GM23248 (cell line): ENCODE measurements around the gene ZDHHC1. TPM values are rescaled to one million over a fixed set of nuclear protein-coding genes. Genes with fewer than 3 reads are reported as not detected.

Experiments used
- DNase-seq: peaks from one replicate; pipeline ENCODE4 v3.0.0-alpha.2; 2015
- H2AFZ ChIP-seq: fragments of 200-600 bp; sonication (generic); 2 replicates; pipeline ENCODE4 v1.6.1; 2016; ENCODE audit warnings: antibody characterized with exemption
- H3F3A ChIP-seq: fragments of 200-600 bp; sonication (generic); 2 replicates; pipeline ENCODE4 v1.6.1; 2016; ENCODE audit warnings: mild to moderate bottlenecking, antibody characterized with exemption, mixed run types; ENCODE audit not compliant: insufficient read depth
- H3K27ac ChIP-seq: fragments of 200-600 bp; sonication (generic); 2 replicates; pipeline ENCODE4 v1.5.1; 2016; ENCODE audit warnings: mild to moderate bottlenecking
- H3K27me3 ChIP-seq: fragments of 200-600 bp; sonication (generic); replicated peaks from 2 replicates; pipeline ENCODE4 v1.6.1; 2016; ENCODE audit warnings: mild to moderate bottlenecking; ENCODE audit not compliant: insufficient read depth
- H3K36me3 ChIP-seq: fragments of 200-600 bp; sonication (generic); 2 replicates; pipeline ENCODE4 v1.6.1; 2016; ENCODE audit warnings: low read depth, mild to moderate bottlenecking
- H3K4me1 ChIP-seq: fragments of 200-600 bp; sonication (generic); 2 replicates; pipeline ENCODE4 v1.6.1; 2016; ENCODE audit warnings: mild to moderate bottlenecking; ENCODE audit not compliant: insufficient read depth
- H3K4me2 ChIP-seq: fragments of 200-600 bp; sonication (generic); one replicate; pipeline ENCODE4 v1.6.1; 2016; ENCODE audit warnings: mild to moderate bottlenecking; ENCODE audit not compliant: unreplicated experiment
- H3K4me3 ChIP-seq: fragments of 200-600 bp; sonication (generic); 2 replicates; pipeline ENCODE4 v1.5.1; 2016; ENCODE audit warnings: mild to moderate bottlenecking
- H3K79me2 ChIP-seq: fragments of 200-600 bp; sonication (generic); 2 replicates; pipeline ENCODE4 v1.6.1; 2016; ENCODE audit warnings: mild to moderate bottlenecking; ENCODE audit not compliant: insufficient read depth
- H3K9ac ChIP-seq: fragments of 200-600 bp; sonication (generic); 2 replicates; pipeline ENCODE4 v1.6.1; 2016; ENCODE audit warnings: mild to moderate bottlenecking
- H3K9me2 ChIP-seq: fragments of 200-600 bp; sonication (generic); 2 replicates; pipeline ENCODE4 v1.6.1; 2016; ENCODE audit warnings: mixed run types, mild to moderate bottlenecking, moderate library complexity; ENCODE audit not compliant: insufficient read depth
- H3K9me3 ChIP-seq: fragments of 200-600 bp; sonication (generic); one replicate; pipeline ENCODE4 v1.6.1; 2017; ENCODE audit warnings: low read depth
- H4K20me1 ChIP-seq: fragments of 200-600 bp; sonication (generic); 2 replicates; pipeline ENCODE4 v1.6.0; 2016; ENCODE audit not compliant: insufficient read depth
- EZH2 ChIP-seq: fragments of 200-600 bp; sonication (generic); IDR thresholded peaks from 2 replicates; pipeline ENCODE4 v1.6.1; 2018; ENCODE audit warnings: antibody characterized with exemption, mild to moderate bottlenecking; ENCODE audit not compliant: insufficient read depth, poor library complexity, severe bottlenecking
- EZH2phosphoT487 ChIP-seq: fragments of 200-600 bp; sonication (generic); IDR thresholded peaks from 2 replicates; pipeline ENCODE4 v1.6.1; 2018; ENCODE audit warnings: antibody characterized with exemption, moderate library complexity, mild to moderate bottlenecking, low read depth; ENCODE audit not compliant: insufficient read depth
- WGBS, 2 experiments: methylation state at CpG; one replicate each; pipeline ENCODE4 v1.1.6; 2015 to 2017; ENCODE audit warnings: low lambda C conversion rate in 2 of 2, low coverage in 1 of 2; ENCODE audit errors: missing lambda C conversion rate in 2 of 2; 5-methylcytosine and 5-hydroxymethylcytosine counted together
- in situ Hi-C: fragments of 300-500 bp; cut with MboI; formaldehyde crosslinking; loops from 2 replicates; pipeline ENCODE4 v1.15.0; 2020
- polyA plus RNA-seq: library from polyadenylated mRNA; unstranded; fragments of >200 nt; fragmentation: Nextera tagmentation; extraction: Ambion mirVana; gene quantifications from 2 replicates; pipeline ENCODE4 v1.2.1, GENCODE V29; 2016
- total RNA-seq: library from RNA; depleted of rRNA; stranded (reverse); fragments of >200 nt; shearing (Covaris generic); gene quantifications from 2 replicates; pipeline ENCODE4 v1.2.3, GENCODE V29; 2014

The ZDHHC1 gene
- total and polyA plus RNA-seq, 2 experiments from 2014 or later: 9.2 to 10.9 TPM

- Histone ChIP-seq H3K27ac (no peak overlapping the region), H3K36me3 (no peaks in the 10 kb centered on the region), H3K4me3 (no peak overlapping the region), H3F3A (no peaks in the 10 kb centered on the region), H3K4me2 (no peak overlapping the region), H3K9me3 (no peaks in the 10 kb centered on the region), H4K20me1 (no peaks in the 10 kb centered on the region), H3K4me1 (peaks cover 15% of the 10 kb centered on the region), H3K27me3 (no peaks in the 10 kb centered on the region), H3K9me2 (no peaks in the 10 kb centered on the region), H3K79me2 (peaks cover 56% of the 10 kb centered on the region), H3K9ac (no peak overlapping the region), H2AFZ (no peak overlapping the region)
- peak; percentile 40 for DNase-seq
- TF ChIP-seq EZH2 (no peak), EZH2phosphoT487 (no peak)
- in situ Hi-C loops: no loop called here
- WGBS, 2 experiments: 54 to 58% methylated on average over 5 to 6 of the region's 6 CpGs
Observed at GRCh38 chr16:67447508-67448076, 31.3 kb upstream of the ZDHHC1 start.

GRCh38 chr16:67446968-67447507, 30.8 kb upstream of the ZDHHC1 start:
- H3K9ac ChIP-seq: no peak overlapping the region
- in situ Hi-C loops: no loop called here

GRCh38 chr16:67445913-67446907, 29.9 kb upstream of the ZDHHC1 start:
- Histone ChIP-seq H4K20me1 (no peaks in the 10 kb centered on the region), H3K27ac (no peak overlapping the region), H3K4me3 (no peak overlapping the region), H3K9me3 (no peaks in the 10 kb centered on the region), H3K27me3 (no peaks in the 10 kb centered on the region), H3K9ac (no peak overlapping the region), H2AFZ (no peak overlapping the region), H3K36me3 (no peaks in the 10 kb centered on the region), H3K79me2 (peaks cover 45% of the 10 kb centered on the region), H3F3A (no peaks in the 10 kb centered on the region), H3K4me1 (peaks cover 15% of the 10 kb centered on the region), H3K4me2 (no peak overlapping the region), H3K9me2 (no peaks in the 10 kb centered on the region)
- TF ChIP-seq EZH2phosphoT487: no peak
- TF ChIP-seq EZH2: no peak
- DNase-seq: no peak
- 74% methylated on average over 12 of the region's 12 CpGs for WGBS, 2 experiments
- in situ Hi-C loops: no loop called here

More at GRCh38 chr16:67446968-67447507, 30.8 kb upstream of the ZDHHC1 start:
- H3K4me3 ChIP-seq: no peak overlapping the region
- H3K36me3 ChIP-seq: no peaks in the 10 kb centered on the region
- H3K4me1 ChIP-seq: peaks cover 15% of the 10 kb centered on the region
- peaks cover 51% of the 10 kb centered on the region for H3K79me2 ChIP-seq
- H3K27ac ChIP-seq: no peak overlapping the region
- TF ChIP-seq EZH2phosphoT487 (no peak), EZH2 (no peak)
- no peaks in the 10 kb centered on the region for H3F3A ChIP-seq
- H2AFZ ChIP-seq: no peak overlapping the region
- DNase-seq: no peak
- no peaks in the 10 kb centered on the region for H4K20me1 ChIP-seq
- no peak overlapping the region for H3K4me2 ChIP-seq
- no peaks in the 10 kb centered on the region for H3K9me3 ChIP-seq
- H3K27me3 ChIP-seq: no peaks in the 10 kb centered on the region
- 65 to 72% methylated on average over 8 of the region's 8 CpGs for WGBS, 2 experiments
- no peaks in the 10 kb centered on the region for H3K9me2 ChIP-seq

- no peak overlapping the region for H3K4me3 ChIP-seq
- H2AFZ ChIP-seq: no peak overlapping the region
- WGBS, 2 experiments: 79 to 90% methylated on average over 3 of the region's 3 CpGs
- no peaks in the 10 kb centered on the region for H4K20me1 ChIP-seq
- no peaks in the 10 kb centered on the region for H3K9me2 ChIP-seq
- H3K9me3 ChIP-seq: no peaks in the 10 kb centered on the region
- TF ChIP-seq EZH2: no peak
- no peak for TF ChIP-seq EZH2phosphoT487
- no peaks in the 10 kb centered on the region for H3K36me3 ChIP-seq
- in situ Hi-C loops: no loop called here
- H3K4me1 ChIP-seq: peaks cover 15% of the 10 kb centered on the region
- no peak overlapping the region for H3K9ac ChIP-seq
- H3K27me3 ChIP-seq: no peaks in the 10 kb centered on the region
- H3K79me2 ChIP-seq: peaks cover 43% of the 10 kb centered on the region
- no peak overlapping the region for H3K27ac ChIP-seq
- H3F3A ChIP-seq: no peaks in the 10 kb centered on the region
- H3K4me2 ChIP-seq: no peak overlapping the region
- no peak for DNase-seq
Observed at GRCh38 chr16:67445441-67445912, 29.2 kb upstream of the ZDHHC1 start.
